PC-9 (cell line): ENCODE measurements around the gene DHRSX. TPM values are rescaled to one million over a fixed set of nuclear protein-coding genes. Genes with fewer than 3 reads are reported as not detected.
"Not testable (repeated sequence)": the region's sequence is repeated elsewhere in the genome, so short reads cannot be mapped to it uniquely, and the experiment has no call there.

ENCODE experiments used
- BruUV-seq: library from RNA; stranded (reverse); fragments of 400-500 nt; replicated peaks from 2 replicates; lab custom pipeline; 2021; lab: Mats Ljungman, UMichigan
- CTCF ChIA-PET: fragments of 300-600 bp; sonication (Branson Sonifier 250); formaldehyde crosslinking; loops from one replicate; lab custom pipeline; 2022; ENCODE audit warnings: antibody characterized with exemption; lab: Charles Lee
- POLR2A ChIA-PET: fragments of 300-600 bp; sonication (Branson Sonifier 250); formaldehyde crosslinking; loops from one replicate; lab custom pipeline; 2022; ENCODE audit warnings: antibody characterized with exemption; ENCODE audit not compliant: unreplicated experiment; lab: Charles Lee
- DNase-seq, 2 experiments: peaks; one replicate each; pipeline versions ENCODE4 v3.0.0 to v3.0.0-alpha.2; 2015 to 2022; ENCODE audit warnings: mixed read lengths in 1 of 2
- H2AFZ ChIP-seq: fragments of 200-600 bp; sonication (generic); 2 replicates; pipeline ENCODE4 v1.8.1; 2017; ENCODE audit warnings: antibody characterized with exemption
- H3F3A ChIP-seq: fragments of 200-600 bp; sonication (generic); 2 replicates; pipeline ENCODE4 v1.8.1; 2017; ENCODE audit warnings: antibody characterized with exemption, mild to moderate bottlenecking, low read depth; ENCODE audit not compliant: insufficient read depth
- H3K27ac ChIP-seq: fragments of 200-600 bp; sonication (generic); 2 replicates; pipeline ENCODE4 v1.6.1; 2016; ENCODE audit warnings: mixed run types
- H3K27me3 ChIP-seq: fragments of 200-600 bp; sonication (generic); 2 replicates; pipeline ENCODE4 v1.6.1; 2016; ENCODE audit warnings: low read depth, mixed run types; ENCODE audit not compliant: insufficient read depth
- H3K36me3 ChIP-seq: fragments of 200-600 bp; sonication (generic); 2 replicates; pipeline ENCODE4 v1.6.1; 2016; ENCODE audit warnings: low read depth, mixed run types
- H3K4me1 ChIP-seq: fragments of 200-600 bp; sonication (generic); replicated peaks from 2 replicates; pipeline ENCODE4 v1.6.1; 2016; ENCODE audit warnings: mixed run types; ENCODE audit not compliant: insufficient read depth
- H3K4me2 ChIP-seq: fragments of 200-600 bp; sonication (generic); 2 replicates; pipeline ENCODE4 v1.6.1; 2017; ENCODE audit warnings: mixed run types
- H3K4me3 ChIP-seq: fragments of 200-600 bp; sonication (generic); 2 replicates; pipeline ENCODE4 v1.6.1; 2016; ENCODE audit warnings: mixed run types
- H3K79me2 ChIP-seq: fragments of 200-600 bp; sonication (generic); 2 replicates; pipeline ENCODE4 v1.6.1; 2017; ENCODE audit warnings: low read depth, mixed run types
- H3K9me2 ChIP-seq: fragments of 200-600 bp; sonication (generic); 2 replicates; pipeline ENCODE4 v1.8.1; 2017; ENCODE audit warnings: mild to moderate bottlenecking; ENCODE audit not compliant: insufficient read depth
- H3K9me3 ChIP-seq: fragments of 200-600 bp; sonication (generic); 2 replicates; pipeline ENCODE4 v1.8.1; 2016; ENCODE audit warnings: low read depth; ENCODE audit not compliant: insufficient read depth
- H4K20me1 ChIP-seq: fragments of 200-600 bp; sonication (generic); 2 replicates; pipeline ENCODE4 v1.8.1; 2017; ENCODE audit not compliant: insufficient read depth
- CTCF ChIP-seq: fragments of 200-600 bp; sonication (generic); conservative IDR thresholded peaks from 2 replicates; pipeline ENCODE4 v1.6.1; 2017; ENCODE audit warnings: mixed run types, antibody characterized with exemption, mild to moderate bottlenecking, moderate library complexity
- EZH2 ChIP-seq: fragments of 200-600 bp; sonication (generic); IDR thresholded peaks from 2 replicates; pipeline ENCODE4 v1.8.0; 2017; ENCODE audit warnings: antibody characterized with exemption, low read depth
- intact Hi-C: fragments of 100-400 bp; cut with micrococcal nuclease; formaldehyde crosslinking; loops from one replicate; pipeline ENCODE4 v1.10.0; 2022; ENCODE audit not compliant: unreplicated experiment
- total RNA-seq: library from RNA; stranded (reverse); gene quantifications from 2 replicates; pipeline ENCODE4 v1.2.3, GENCODE V29; 2021

The DHRSX gene
- total RNA-seq, 1 experiment from 2014 or later: 13.2 TPM

GRCh38 chrX:2471641-2472040, 29.1 kb downstream of the DHRSX start:
- Histone ChIP-seq H3K4me1 (no peaks in the 10 kb centered on the region), H3K4me3 (no peak overlapping the region), H4K20me1 (no peaks in the 10 kb centered on the region; the same call in 1 of the 2 replicates), H3K27me3 (no peaks in the 10 kb centered on the region), H3K27ac (no peak overlapping the region), H3K36me3 (no peaks in the 10 kb centered on the region), H3K79me2 (no peaks in the 10 kb centered on the region), H3K4me2 (no peak overlapping the region), H3K9me3 (no peaks in the 10 kb centered on the region; the same call in 1 of the 2 replicates), H3K9me2 (no peaks in the 10 kb centered on the region), H3F3A (no peaks in the 10 kb centered on the region), H2AFZ (no peak overlapping the region)
- DNase-seq: no peak
- no peak for TF ChIP-seq EZH2
- TF ChIP-seq CTCF: no peak
- no TSS peak for BruUV-seq
- CTCF ChIA-PET: no interaction called here
- intact Hi-C loops: no loop called here
- POLR2A ChIA-PET: no interaction called here

GRCh38 chrX:2471126-2471525, 29.6 kb downstream of the DHRSX start:
- intact Hi-C loops, H3K9me2 ChIP-seq, H3K4me3 ChIP-seq, BruUV-seq, H3K4me2 ChIP-seq, H3K79me2 ChIP-seq, H3K27me3 ChIP-seq, H3K9me3 ChIP-seq, H3K4me1 ChIP-seq, H3K36me3 ChIP-seq, CTCF ChIA-PET, DNase-seq, POLR2A ChIA-PET, H2AFZ ChIP-seq, H4K20me1 ChIP-seq, H3F3A ChIP-seq, H3K27ac ChIP-seq: not testable (repeated sequence)

GRCh38 chrX:2469852-2470251, 30.9 kb downstream of the DHRSX start:
- H3K27ac ChIP-seq, H3K9me2 ChIP-seq, intact Hi-C loops, CTCF ChIA-PET, H3K9me3 ChIP-seq, H3K4me2 ChIP-seq, H3F3A ChIP-seq, POLR2A ChIA-PET, H3K4me1 ChIP-seq, H3K27me3 ChIP-seq, H3K79me2 ChIP-seq, BruUV-seq, H3K36me3 ChIP-seq, H3K4me3 ChIP-seq, DNase-seq, H4K20me1 ChIP-seq, H2AFZ ChIP-seq: not testable (repeated sequence)

- no peak overlapping the region for H3K27ac ChIP-seq
- TF ChIP-seq EZH2 (no peak), CTCF (no peak)
- no peaks in the 10 kb centered on the region for H3K27me3 ChIP-seq
- no peak overlapping the region for H2AFZ ChIP-seq
- H3K9me2 ChIP-seq: no peaks in the 10 kb centered on the region
- intact Hi-C loops: no loop called here
- no peak for DNase-seq
- H3K79me2 ChIP-seq: no peaks in the 10 kb centered on the region
- H3F3A ChIP-seq: no peaks in the 10 kb centered on the region
- BruUV-seq: no TSS peak
- H3K9me3 ChIP-seq: no peaks in the 10 kb centered on the region; the same call in 1 of the 2 replicates
- no peak overlapping the region for H3K4me2 ChIP-seq
- H3K4me1 ChIP-seq: no peaks in the 10 kb centered on the region
- H3K4me3 ChIP-seq: no peak overlapping the region
- H3K36me3 ChIP-seq: no peaks in the 10 kb centered on the region
- ChIA-PET CTCF (no interaction called here), POLR2A (no interaction called here)
- no peaks in the 10 kb centered on the region for H4K20me1 ChIP-seq
Measured at GRCh38 chrX:2469196-2469685, 31.5 kb downstream of the DHRSX start.
